Epithelial cell of esophagus (primary cell): Measurements from ENCODE around the gene LRP4.

ENCODE experiments used
- DNase-seq: peaks from one replicate; pipeline ENCODE4 v3.0.0; 2010; ENCODE audit warnings: low read depth
- H3K4me3 ChIP-seq: 2 replicates; pipeline ENCODE4 v1.5.1; 2011; ENCODE audit warnings: mild to moderate bottlenecking, low read length, control low read depth
- CTCF ChIP-seq: IDR thresholded peaks from 2 replicates; pipeline ENCODE4 v1.5.1; 2011; ENCODE audit warnings: low read depth, mild to moderate bottlenecking, low read length, control low read depth, inconsistent platforms; ENCODE audit not compliant: insufficient read depth; ENCODE audit errors: missing control alignments

LRP4 gene

GRCh38 chr11:46898396-46899095 is 19.8 kb downstream of the LRP4 start:
- no peak overlapping the region for H3K4me3 ChIP-seq
- peak; percentile 80 for DNase-seq
- no peak for TF ChIP-seq CTCF

- no peak overlapping the region for H3K4me3 ChIP-seq
- TF ChIP-seq CTCF = peak; percentile 49
- peak; percentile 65 for DNase-seq
These were observed 21.5 kb downstream of the LRP4 start for GRCh38 chr11:46896719-46897406.

- DNase-seq = no peak
- no peak for TF ChIP-seq CTCF
- no peak overlapping the region for H3K4me3 ChIP-seq
These were observed 22.5 kb downstream of the LRP4 start for GRCh38 chr11:46895821-46896220.

GRCh38 chr11:46894961-46895360 is 23.4 kb downstream of the LRP4 start:
- TF ChIP-seq CTCF = no peak
- H3K4me3 ChIP-seq = no peak overlapping the region
- no peak for DNase-seq

GRCh38 chr11:46894506-46894905 is 23.8 kb downstream of the LRP4 start:
- no peak overlapping the region for H3K4me3 ChIP-seq
- DNase-seq = no peak
- no peak for TF ChIP-seq CTCF

GRCh38 chr11:46892838-46893237 is 25.5 kb downstream of the LRP4 start:
- TF ChIP-seq CTCF = no peak
- DNase-seq = no peak
- H3K4me3 ChIP-seq = no peak overlapping the region

GRCh38 chr11:46892109-46892508 is 26.2 kb downstream of the LRP4 start:
- no peak overlapping the region for H3K4me3 ChIP-seq
- TF ChIP-seq CTCF = no peak
- DNase-seq = no peak
